AG04449 (cell line): Measurements from ENCODE around the gene KAZN.

Experiments used
- CTCF ChIA-PET: fragments of 350-600 bp; formaldehyde crosslinking; extraction: SDS; loops from one replicate; lab custom pipeline; 2021; ENCODE audit warnings: antibody characterized with exemption; lab: Yijun Ruan, JAX
- POLR2A ChIA-PET: fragments of 400-600, 350-600 bp; formaldehyde crosslinking; extraction: SDS; loops from one replicate; lab custom pipeline; 2020; ENCODE audit warnings: antibody characterized with exemption, inconsistent platforms; lab: Yijun Ruan, JAX
- DNase-seq: peaks from one replicate; pipeline ENCODE4 v3.0.0-alpha.2; 2010; ENCODE audit warnings: low read depth, low spot score
- H3K4me3 ChIP-seq: 2 replicates; pipeline ENCODE4 v1.5.1; 2011; ENCODE audit warnings: low read depth, mild to moderate bottlenecking, control low read depth, low read length
- CTCF ChIP-seq: IDR thresholded peaks from one replicate; pipeline ENCODE4 v1.5.1; 2011; ENCODE audit warnings: mild to moderate bottlenecking, moderate library complexity, low read length, control low read depth, inconsistent platforms; ENCODE audit not compliant: insufficient read depth; ENCODE audit errors: missing control alignments

KAZN gene

GRCh38 chr1:14580986-14581385, 17.5 kb upstream of the KAZN start:
- POLR2A ChIA-PET = no interaction called here
- no peak overlapping the region for H3K4me3 ChIP-seq
- CTCF ChIA-PET = no interaction called here
- no peak for DNase-seq
- no peak for TF ChIP-seq CTCF

DNA sequence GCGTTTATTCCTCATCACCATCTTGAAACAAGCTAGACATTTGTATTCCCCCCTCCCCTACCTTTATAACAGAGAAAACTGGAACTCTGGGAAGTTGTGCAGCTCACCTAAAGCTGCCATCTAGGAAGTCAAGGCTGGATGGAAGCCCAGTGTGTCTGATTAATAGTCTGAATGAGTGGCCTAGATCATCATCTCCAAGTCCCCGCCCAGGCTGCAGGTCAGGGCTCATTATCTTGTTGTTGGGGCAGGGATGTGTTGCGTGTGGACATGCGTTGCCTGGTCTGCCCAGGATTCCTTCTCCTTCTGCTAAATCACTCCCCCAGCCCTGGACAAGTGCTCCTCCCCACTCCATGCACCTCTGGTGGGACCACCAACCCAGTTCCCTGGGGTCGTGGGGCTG, 14.7 kb upstream of the KAZN start:
- DNase-seq = no peak
- ChIA-PET CTCF (no interaction called here), POLR2A (no interaction called here)
- H3K4me3 ChIP-seq = no peak overlapping the region
- no peak for TF ChIP-seq CTCF

DNA sequence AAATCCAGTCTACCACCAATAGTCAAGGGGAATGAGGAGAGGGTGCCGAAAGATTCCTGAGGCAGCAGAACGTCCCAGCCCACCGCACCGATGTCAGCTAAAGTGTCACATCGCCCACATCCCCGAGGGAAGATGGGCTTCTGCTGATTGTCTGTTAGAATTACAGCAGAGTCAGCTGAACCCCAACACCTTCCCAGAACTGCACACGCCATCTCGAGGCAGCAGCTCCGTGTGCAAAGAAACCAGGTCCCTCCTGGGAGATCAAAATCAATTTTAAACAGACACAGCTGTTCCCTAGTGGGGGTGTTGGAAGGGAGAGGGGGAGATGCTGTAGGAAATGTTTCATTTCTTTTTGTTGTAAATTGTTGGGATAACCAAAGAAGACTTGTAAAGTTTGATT, 12.8 kb upstream of the KAZN start:
- H3K4me3 ChIP-seq = no peak overlapping the region
- ChIA-PET CTCF (no interaction called here), POLR2A (no interaction called here)
- DNase-seq = no peak
- TF ChIP-seq CTCF = no peak

GRCh38 chr1:14590411-14591180, 7.9 kb upstream of the KAZN start:
- POLR2A ChIA-PET = no interaction called here
- no peak overlapping the region for H3K4me3 ChIP-seq
- DNase-seq = no peak
- CTCF ChIA-PET = no interaction called here
- TF ChIP-seq CTCF = no peak

DNA sequence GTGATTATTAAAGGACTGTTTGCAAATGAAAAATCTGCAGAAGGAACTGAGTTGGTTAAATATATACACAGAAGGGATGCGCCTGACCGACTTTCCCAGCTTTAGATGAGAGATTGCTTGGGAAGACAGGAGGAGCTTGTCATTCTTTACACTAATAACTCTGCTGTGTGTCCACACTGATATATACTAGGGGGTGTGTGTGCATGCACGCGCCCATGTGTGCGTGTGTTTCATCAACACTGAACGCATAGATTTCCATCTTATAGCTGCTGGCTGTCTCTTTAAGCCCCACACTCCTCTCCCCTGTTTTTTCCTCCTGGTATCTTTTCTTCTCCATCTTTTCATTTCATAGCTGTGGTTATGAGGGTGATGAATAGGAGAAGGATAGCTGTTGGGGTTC, 6.9 kb upstream of the KAZN start:
- no peak for DNase-seq
- ChIA-PET CTCF (no interaction called here), POLR2A (no interaction called here)
- no peak overlapping the region for H3K4me3 ChIP-seq
- TF ChIP-seq CTCF = no peak

GRCh38 chr1:14592004-14592631, 6.4 kb upstream of the KAZN start:
- DNase-seq = no peak
- no peak overlapping the region for H3K4me3 ChIP-seq
- POLR2A ChIA-PET = no interaction called here
- CTCF ChIA-PET = no interaction called here
- no peak for TF ChIP-seq CTCF
